ENCODE results near the gene RBFOX2.

DNA sequence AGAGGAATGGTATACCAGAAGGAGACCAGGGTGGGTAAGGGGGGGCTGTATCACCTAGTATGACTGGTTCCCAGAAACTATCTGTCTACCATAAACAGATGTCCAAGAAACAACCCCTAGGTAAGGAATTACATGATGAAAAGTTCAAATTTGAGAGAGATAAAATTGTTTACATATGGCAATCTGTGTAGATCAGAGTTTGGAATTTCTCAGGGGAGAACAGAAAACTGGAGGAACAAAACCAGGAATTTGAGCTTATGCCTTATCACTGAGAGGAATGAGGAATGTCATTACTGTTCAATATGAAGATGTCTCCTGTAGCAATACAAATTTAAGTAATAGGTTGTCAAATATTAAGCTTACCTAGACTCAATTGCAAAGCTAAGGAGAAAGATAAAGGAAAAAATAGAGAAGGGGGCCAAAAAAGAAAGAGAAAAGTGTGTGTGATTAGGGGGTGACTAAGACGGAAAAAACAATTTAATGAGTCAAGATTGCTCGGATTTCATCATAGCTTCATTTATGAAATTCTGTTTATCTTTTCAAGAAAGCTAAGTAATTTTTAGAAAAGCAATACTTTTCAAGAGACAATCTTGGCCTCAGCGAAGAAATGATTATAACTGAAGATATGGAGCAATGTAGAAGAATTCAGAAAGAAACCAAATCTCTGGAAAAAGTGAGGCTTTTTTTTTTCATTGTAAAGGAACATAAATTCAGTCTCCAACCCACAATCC is 193.2 kb downstream of the RBFOX2 start:
- TF ChIP-seq POLR2AphosphoS5 (IDR thresholded peaks at IDR 0.05; ENCODE audit: low read depth, low read length) (no peak), SIN3A (IDR thresholded peaks at IDR 0.05; ENCODE audit: borderline replicate concordance, insufficient read depth, low read length) (no peak), TAF1 (IDR thresholded peaks at IDR 0.05; ENCODE audit: borderline replicate concordance, insufficient read depth, low read length) (no peak), FOXP2 (optimal IDR thresholded peaks at IDR 0.05; ENCODE audit: borderline replicate concordance, extremely low read depth, extremely low read length, insufficient read depth) (no peak)
- TF ChIP-seq, protein P1, sequence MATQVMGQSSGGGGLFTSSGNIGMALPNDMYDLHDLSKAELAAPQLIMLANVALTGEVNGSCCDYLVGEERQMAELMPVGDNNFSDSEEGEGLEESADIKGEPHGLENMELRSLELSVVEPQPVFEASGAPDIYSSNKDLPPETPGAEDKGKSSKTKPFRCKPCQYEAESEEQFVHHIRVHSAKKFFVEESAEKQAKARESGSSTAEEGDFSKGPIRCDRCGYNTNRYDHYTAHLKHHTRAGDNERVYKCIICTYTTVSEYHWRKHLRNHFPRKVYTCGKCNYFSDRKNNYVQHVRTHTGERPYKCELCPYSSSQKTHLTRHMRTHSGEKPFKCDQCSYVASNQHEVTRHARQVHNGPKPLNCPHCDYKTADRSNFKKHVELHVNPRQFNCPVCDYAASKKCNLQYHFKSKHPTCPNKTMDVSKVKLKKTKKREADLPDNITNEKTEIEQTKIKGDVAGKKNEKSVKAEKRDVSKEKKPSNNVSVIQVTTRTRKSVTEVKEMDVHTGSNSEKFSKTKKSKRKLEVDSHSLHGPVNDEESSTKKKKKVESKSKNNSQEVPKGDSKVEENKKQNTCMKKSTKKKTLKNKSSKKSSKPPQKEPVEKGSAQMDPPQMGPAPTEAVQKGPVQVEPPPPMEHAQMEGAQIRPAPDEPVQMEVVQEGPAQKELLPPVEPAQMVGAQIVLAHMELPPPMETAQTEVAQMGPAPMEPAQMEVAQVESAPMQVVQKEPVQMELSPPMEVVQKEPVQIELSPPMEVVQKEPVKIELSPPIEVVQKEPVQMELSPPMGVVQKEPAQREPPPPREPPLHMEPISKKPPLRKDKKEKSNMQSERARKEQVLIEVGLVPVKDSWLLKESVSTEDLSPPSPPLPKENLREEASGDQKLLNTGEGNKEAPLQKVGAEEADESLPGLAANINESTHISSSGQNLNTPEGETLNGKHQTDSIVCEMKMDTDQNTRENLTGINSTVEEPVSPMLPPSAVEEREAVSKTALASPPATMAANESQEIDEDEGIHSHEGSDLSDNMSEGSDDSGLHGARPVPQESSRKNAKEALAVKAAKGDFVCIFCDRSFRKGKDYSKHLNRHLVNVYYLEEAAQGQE (IDR thresholded peaks at IDR 0.05; ENCODE audit: insufficient read depth in 1 of 2, low read depth in 2 of 2, low read length in 2 of 2), result no peak
